Uterus (tissue), 2 donors: ENCODE results near the gene PRKN.

ENCODE experiments used
- POLR2A ChIP-seq, 2 donors: fragments of 450-650 bp; IDR thresholded peaks; one replicate each; pipeline ENCODE4 v1.6.1; 2016; ENCODE audit warnings: antibody characterized with exemption in 2 of 2, mild to moderate bottlenecking in 1 of 2, moderate library complexity in 1 of 2
- TF ChIP-seq, protein P1 (sequence below), 4 experiments: fragments of 200-600 bp in 2 of 4; fragments of 450-650 bp in 2 of 4; sonication (generic) in 2 of 4; IDR thresholded peaks; one replicate each; pipeline ENCODE4 v1.5.1; 2016 to 2019; ENCODE audit warnings: antibody characterized with exemption in 4 of 4, mild to moderate bottlenecking in 2 of 4, moderate library complexity in 1 of 4

DNA sequence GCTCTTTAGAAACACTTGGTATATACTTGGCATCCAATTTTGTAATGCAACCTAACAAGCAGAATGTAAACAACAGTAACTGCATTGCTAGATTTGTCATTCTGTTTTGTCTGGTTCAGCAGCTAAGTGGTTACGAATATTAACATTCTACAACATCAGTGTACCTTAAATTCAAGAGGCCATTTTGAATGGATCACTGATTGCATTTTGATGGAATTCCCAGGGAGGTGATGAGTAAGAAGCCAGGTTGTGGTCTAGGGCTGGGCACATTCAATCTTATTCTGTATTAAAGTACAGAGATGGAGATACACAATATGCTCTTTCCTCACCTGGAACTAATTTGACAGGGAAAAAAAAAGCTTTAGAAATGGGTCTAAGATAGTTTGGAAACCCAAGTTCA, 483.5 kb downstream of the PRKN start:
- no peak for TF ChIP-seq POLR2A (IDR thresholded peaks at IDR 0.05)
- TF ChIP-seq, protein P1, sequence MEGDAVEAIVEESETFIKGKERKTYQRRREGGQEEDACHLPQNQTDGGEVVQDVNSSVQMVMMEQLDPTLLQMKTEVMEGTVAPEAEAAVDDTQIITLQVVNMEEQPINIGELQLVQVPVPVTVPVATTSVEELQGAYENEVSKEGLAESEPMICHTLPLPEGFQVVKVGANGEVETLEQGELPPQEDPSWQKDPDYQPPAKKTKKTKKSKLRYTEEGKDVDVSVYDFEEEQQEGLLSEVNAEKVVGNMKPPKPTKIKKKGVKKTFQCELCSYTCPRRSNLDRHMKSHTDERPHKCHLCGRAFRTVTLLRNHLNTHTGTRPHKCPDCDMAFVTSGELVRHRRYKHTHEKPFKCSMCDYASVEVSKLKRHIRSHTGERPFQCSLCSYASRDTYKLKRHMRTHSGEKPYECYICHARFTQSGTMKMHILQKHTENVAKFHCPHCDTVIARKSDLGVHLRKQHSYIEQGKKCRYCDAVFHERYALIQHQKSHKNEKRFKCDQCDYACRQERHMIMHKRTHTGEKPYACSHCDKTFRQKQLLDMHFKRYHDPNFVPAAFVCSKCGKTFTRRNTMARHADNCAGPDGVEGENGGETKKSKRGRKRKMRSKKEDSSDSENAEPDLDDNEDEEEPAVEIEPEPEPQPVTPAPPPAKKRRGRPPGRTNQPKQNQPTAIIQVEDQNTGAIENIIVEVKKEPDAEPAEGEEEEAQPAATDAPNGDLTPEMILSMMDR (IDR thresholded peaks at IDR 0.05): no peak
